SU-DHL-6 (cell line): Measurements from ENCODE around the gene HSP90B1.

ENCODE experiments used
- CTCF ChIP-seq: fragments of 200-600 bp; sonication (generic); IDR thresholded peaks from one replicate; pipeline ENCODE4 v1.5.1; 2017; ENCODE audit warnings: antibody characterized with exemption, mild to moderate bottlenecking, low read length, moderate library complexity; ENCODE audit not compliant: insufficient read depth, poor library complexity, severe bottlenecking
- EZH2phosphoT487 ChIP-seq: fragments of 200-600 bp; sonication (generic), shearing (Covaris generic); conservative IDR thresholded peaks from 2 replicates; pipeline ENCODE4 v1.6.1; 2018; ENCODE audit warnings: mild to moderate bottlenecking, antibody characterized with exemption, low read length, moderate library complexity, mixed read lengths

GRCh38 chr12:103947871-103948555, 17.8 kb downstream of the HSP90B1 start:
- TF ChIP-seq CTCF (no peak), EZH2phosphoT487 (no peak)
